PC-3 (cell line): Measurements from ENCODE around the gene EBLN2. TPM values are rescaled to one million over a fixed set of nuclear protein-coding genes. Genes with fewer than 3 reads are reported as not detected.
A peak's percentile ranks its signal among the peaks of the same experiment; 100 is the strongest.
"Not testable (repeated sequence)": the region's sequence is repeated elsewhere in the genome, so short reads cannot be mapped to it uniquely, and the experiment has no call there.

Source experiments
- ATAC-seq: fragments of 200-7000 bp; cut with Tn5 transposase; 2 replicates; pipeline ENCODE4 v1.9.1; 2020; ENCODE audit warnings: mild to moderate bottlenecking, moderate library complexity
- BruUV-seq: library from RNA; stranded (reverse); fragments of 400-500 nt; replicated peaks from 2 replicates; lab custom pipeline; 2021; lab: Mats Ljungman, UMichigan
- CTCF ChIA-PET: fragments of 300-600 bp; sonication (Branson Sonifier 250); formaldehyde crosslinking; loops from one replicate; lab custom pipeline; 2022; ENCODE audit warnings: antibody characterized with exemption; lab: Charles Lee
- POLR2A ChIA-PET: fragments of 300-600 bp; sonication (Branson Sonifier 250); formaldehyde crosslinking; loops from one replicate; lab custom pipeline; 2022; ENCODE audit warnings: antibody characterized with exemption; ENCODE audit not compliant: unreplicated experiment; lab: Charles Lee
- DNase-seq: peaks from one replicate; pipeline ENCODE4 v3.0.0-alpha.2; 2015
- H2AFZ ChIP-seq: fragments of 300-600 bp; sonication (generic); 2 replicates; pipeline ENCODE4 v1.6.0; 2016; ENCODE audit warnings: antibody characterized with exemption, low read length
- H3F3A ChIP-seq: fragments of 300-600 bp; sonication (generic); one replicate; pipeline ENCODE4 v1.6.0; 2017; ENCODE audit warnings: antibody characterized with exemption, low read length, control low read depth, mild to moderate bottlenecking; ENCODE audit not compliant: unreplicated experiment
- H3K27ac ChIP-seq: fragments of 300-600 bp; sonication (generic); 2 replicates; pipeline ENCODE4 v1.5.1; 2016; ENCODE audit warnings: mild to moderate bottlenecking, low read length
- H3K27me3 ChIP-seq: fragments of 300-600 bp; sonication (generic); 2 replicates; pipeline ENCODE4 v1.6.1; 2016; ENCODE audit warnings: low read length, mixed read lengths
- H3K36me3 ChIP-seq: fragments of 300-600 bp; sonication (generic); 2 replicates; pipeline ENCODE4 v1.6.1; 2016; ENCODE audit warnings: low read depth, mixed run types, low read length, mixed read lengths
- H3K4me1 ChIP-seq: fragments of 300-600 bp; sonication (generic); 2 replicates; pipeline ENCODE4 v1.5.1; 2016; ENCODE audit warnings: low read length; ENCODE audit not compliant: insufficient read depth
- H3K4me2 ChIP-seq: fragments of 300-600 bp; sonication (generic); 2 replicates; pipeline ENCODE4 v1.6.0; 2016; ENCODE audit warnings: low read length
- H3K4me3 ChIP-seq: fragments of 300-600 bp; sonication (generic); 2 replicates; pipeline ENCODE4 v1.5.1; 2016; ENCODE audit warnings: mild to moderate bottlenecking, low read length, mixed read lengths
- H3K79me2 ChIP-seq: fragments of 300-600 bp; sonication (generic); 2 replicates; pipeline ENCODE4 v1.6.1; 2017; ENCODE audit warnings: low read length, mixed read lengths
- H3K9ac ChIP-seq: fragments of 300-600 bp; sonication (generic); 2 replicates; pipeline ENCODE4 v1.6.0; 2016; ENCODE audit warnings: mild to moderate bottlenecking, low read length
- H3K9me2 ChIP-seq: fragments of 300-600 bp; sonication (generic); replicated peaks from 2 replicates; pipeline ENCODE4 v1.6.1; 2016; ENCODE audit warnings: mixed run types, low read length, mixed read lengths
- H3K9me3 ChIP-seq: fragments of 300-600 bp; sonication (generic); 2 replicates; pipeline ENCODE4 v1.6.1; 2016; ENCODE audit warnings: low read length, mixed read lengths
- H4K20me1 ChIP-seq: fragments of 300-600 bp; sonication (generic); 2 replicates; pipeline ENCODE4 v1.6.1; 2016; ENCODE audit warnings: low read length, mixed read lengths
- CTCF ChIP-seq: fragments of 300-600 bp; sonication (generic); conservative IDR thresholded peaks from 2 replicates; pipeline ENCODE4 v1.5.1; 2017; ENCODE audit warnings: antibody characterized with exemption, low read depth, mild to moderate bottlenecking, low read length
- EZH2 ChIP-seq: fragments of 300-600 bp; sonication (generic); IDR thresholded peaks from one replicate; pipeline ENCODE4 v1.6.1; 2017; ENCODE audit warnings: antibody characterized with exemption, mild to moderate bottlenecking, low read length; ENCODE audit not compliant: unreplicated experiment
- EZH2phosphoT487 ChIP-seq: fragments of 300-600 bp; sonication (generic); IDR thresholded peaks from 2 replicates; pipeline ENCODE4 v1.6.1; 2018; ENCODE audit warnings: mild to moderate bottlenecking, antibody characterized with exemption, low read length, borderline replicate concordance
- intact Hi-C: fragments of 100-400 bp; cut with micrococcal nuclease; formaldehyde crosslinking; loops from 2 replicates; pipeline ENCODE4 v1.9.0; 2023
- total RNA-seq: library from RNA; depleted of rRNA; stranded (reverse); fragments of >200 nt; gene quantifications from 2 replicates; pipeline ENCODE4 v1.2.3, GENCODE V29; 2014

Gene EBLN2
- total RNA-seq, 1 experiment from 2014 or later: 6.2 TPM

GRCh38 chr3:73060302-73060723, 1.1 kb upstream of the EBLN2 start:
- BruUV-seq: no TSS peak
- intact Hi-C loops: no loop called here
- peaks cover 3% of the 10 kb centered on the region for H3F3A ChIP-seq
- H3K27ac ChIP-seq: no peak overlapping the region
- no peak overlapping the region for H3K4me2 ChIP-seq
- 0 out of 2 replicates have a peak, but pooled peaks cover 6% of the 10 kb centered on the region for H3K4me1 ChIP-seq
- DNase-seq: no peak
- H3K27me3 ChIP-seq: no peaks in the 10 kb centered on the region
- H3K9ac ChIP-seq: no peak overlapping the region
- H4K20me1 ChIP-seq: peaks cover 29% of the 10 kb centered on the region
- peaks cover 37% of the 10 kb centered on the region for H3K36me3 ChIP-seq
- H3K4me3 ChIP-seq: no peak overlapping the region
- ChIA-PET CTCF (no interaction called here), POLR2A (no interaction called here)
- H2AFZ ChIP-seq: no peak overlapping the region
- TF ChIP-seq CTCF: no peak
- TF ChIP-seq EZH2phosphoT487: no peak
- no peaks in the 10 kb centered on the region for H3K9me3 ChIP-seq
- no peaks in the 10 kb centered on the region for H3K9me2 ChIP-seq
- ATAC-seq: peak; percentile 43
- H3K79me2 ChIP-seq: peaks cover 50% of the 10 kb centered on the region

GRCh38 chr3:73066243-73066642, 4.8 kb downstream of the EBLN2 start:
- H3K4me2 ChIP-seq, H3F3A ChIP-seq, H4K20me1 ChIP-seq, H3K79me2 ChIP-seq, DNase-seq, ATAC-seq, H3K4me3 ChIP-seq, H3K9ac ChIP-seq, intact Hi-C loops, H3K9me3 ChIP-seq, H3K27me3 ChIP-seq, H2AFZ ChIP-seq, H3K9me2 ChIP-seq, H3K27ac ChIP-seq, H3K4me1 ChIP-seq, CTCF ChIA-PET, BruUV-seq, POLR2A ChIA-PET: not testable (repeated sequence)
- peaks cover 48% of the 10 kb centered on the region for H3K36me3 ChIP-seq

GRCh38 chr3:73068419-73068818, 7.0 kb downstream of the EBLN2 start:
- CTCF ChIA-PET: no interaction called here
- no peak overlapping the region for H3K4me2 ChIP-seq
- no peak overlapping the region for H2AFZ ChIP-seq

More at GRCh38 chr3:73068419-73068818, 7.0 kb downstream of the EBLN2 start:
- Histone ChIP-seq H3K27ac (no peak overlapping the region), H3K27me3 (no peaks in the 10 kb centered on the region), H3K36me3 (peaks cover 32% of the 10 kb centered on the region; the same call in 1 of the 2 replicates), H3F3A (no peaks in the 10 kb centered on the region), H4K20me1 (no peaks in the 10 kb centered on the region), H3K9me2 (no peaks in the 10 kb centered on the region), H3K9ac (no peak overlapping the region), H3K4me3 (no peak overlapping the region), H3K79me2 (no peaks in the 10 kb centered on the region), H3K9me3 (no peaks in the 10 kb centered on the region), H3K4me1 (no peaks in the 10 kb centered on the region)
- DNase-seq (no peak), ATAC-seq (no peak)
- intact Hi-C loops: no loop called here
- POLR2A ChIA-PET: no interaction called here
- no peak for TF ChIP-seq CTCF
- no peak for TF ChIP-seq EZH2
- no TSS peak for BruUV-seq
